GM18502 (cell line): Measurements from ENCODE around the gene SLC4A1AP.

Source experiments
- ATAC-seq: cut with Tn5 transposase; IDR thresholded peaks from one replicate; pipeline ENCODE4 v1.9.1; 2021; ENCODE audit warnings: mild to moderate bottlenecking; ENCODE audit not compliant: unreplicated experiment, poor library complexity

Gene SLC4A1AP

GRCh38 chr2:27715318-27716210, 51.9 kb downstream of the SLC4A1AP start:
- ATAC-seq: no peak

GRCh38 chr2:27716301-27717069, 52.8 kb downstream of the SLC4A1AP start:
- ATAC-seq: no peak

- no peak for ATAC-seq
Observed at GRCh38 chr2:27717070-27717795, 53.5 kb downstream of the SLC4A1AP start.

- no peak for ATAC-seq
Observed at GRCh38 chr2:27720004-27720551, 56.4 kb downstream of the SLC4A1AP start.

- no peak for ATAC-seq
Observed at GRCh38 chr2:27721335-27721734, 57.6 kb downstream of the SLC4A1AP start.

- no peak for ATAC-seq
Observed at GRCh38 chr2:27721884-27722485, 58.3 kb downstream of the SLC4A1AP start.

GRCh38 chr2:27723372-27724144, 59.9 kb downstream of the SLC4A1AP start:
- ATAC-seq: no peak

- ATAC-seq: no peak
Observed at GRCh38 chr2:27724191-27724590, 60.5 kb downstream of the SLC4A1AP start.

GRCh38 chr2:27724905-27725701, 61.4 kb downstream of the SLC4A1AP start:
- ATAC-seq: no peak

- ATAC-seq: no peak
Observed at GRCh38 chr2:27727257-27727656, 63.6 kb downstream of the SLC4A1AP start.

- no peak for ATAC-seq
Observed at GRCh38 chr2:27728081-27728858, 64.6 kb downstream of the SLC4A1AP start.

GRCh38 chr2:27729198-27729597, 65.5 kb downstream of the SLC4A1AP start:
- ATAC-seq: no peak

- no peak for ATAC-seq
Observed at GRCh38 chr2:27729614-27730013, 65.9 kb downstream of the SLC4A1AP start.

- no peak for ATAC-seq
Observed at GRCh38 chr2:27730261-27730662, 66.6 kb downstream of the SLC4A1AP start.

- no peak for ATAC-seq
Observed at GRCh38 chr2:27730980-27731691, 67.4 kb downstream of the SLC4A1AP start.

GRCh38 chr2:27734305-27734704, 70.6 kb downstream of the SLC4A1AP start:
- no peak for ATAC-seq

- ATAC-seq: no peak
Observed at GRCh38 chr2:27735263-27735904, 71.7 kb downstream of the SLC4A1AP start.
